LNCaP clone FGC (cell line): ENCODE measurements around the gene GALNT4.

Experiments
- DNase-seq: peaks from one replicate; pipeline ENCODE4 v3.0.0-alpha.2; 2011; ENCODE audit warnings: low read depth
- H3K4me3 ChIP-seq: 2 replicates; pipeline ENCODE4 v1.5.1; 2011; ENCODE audit warnings: mild to moderate bottlenecking, low read depth, low read length, control low read depth
- TF ChIP-seq, protein P1 (sequence below): IDR thresholded peaks from 2 replicates; pipeline ENCODE4 v1.5.1; 2012; ENCODE audit warnings: mild to moderate bottlenecking; ENCODE audit not compliant: control insufficient read depth, insufficient read depth; ENCODE audit errors: extremely low read depth

Gene GALNT4

DNA sequence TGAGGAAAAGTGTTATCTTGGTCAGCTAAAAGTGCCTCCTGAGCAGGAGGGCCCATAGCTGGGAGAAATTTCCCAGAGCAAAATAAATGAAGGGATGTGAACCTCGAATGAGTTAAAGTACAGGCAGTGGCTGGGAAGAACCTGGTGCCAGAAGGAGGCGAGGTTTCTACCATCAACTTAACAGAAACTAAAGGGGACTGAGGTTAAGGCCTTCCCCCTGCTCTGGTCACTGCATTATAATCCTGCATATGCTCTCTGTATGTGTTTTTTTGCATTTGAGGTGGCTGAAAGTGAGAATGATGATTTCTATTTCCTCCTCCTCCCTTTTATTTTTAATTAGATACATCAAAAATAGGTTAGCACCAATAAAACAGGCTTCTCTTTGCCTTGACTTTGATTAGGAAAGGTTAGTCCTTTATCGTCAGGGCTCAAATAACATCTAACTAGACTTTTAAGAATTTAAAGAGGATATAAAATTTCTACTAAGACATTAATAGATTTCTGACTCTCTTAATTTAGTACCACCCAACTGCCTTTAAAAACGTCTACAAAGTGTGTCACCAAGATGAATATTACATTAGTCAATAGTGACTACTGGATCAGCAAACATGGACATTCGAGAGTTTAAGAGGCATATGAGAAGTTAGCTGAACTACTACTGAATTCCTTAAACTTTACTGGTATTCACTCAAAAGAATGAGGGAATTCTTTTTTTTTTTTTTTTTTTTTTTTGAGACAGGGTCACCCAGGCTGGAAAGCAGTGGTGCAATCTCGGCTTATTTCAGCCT, 49.2 kb downstream of the GALNT4 start:
- TF ChIP-seq, protein P1, sequence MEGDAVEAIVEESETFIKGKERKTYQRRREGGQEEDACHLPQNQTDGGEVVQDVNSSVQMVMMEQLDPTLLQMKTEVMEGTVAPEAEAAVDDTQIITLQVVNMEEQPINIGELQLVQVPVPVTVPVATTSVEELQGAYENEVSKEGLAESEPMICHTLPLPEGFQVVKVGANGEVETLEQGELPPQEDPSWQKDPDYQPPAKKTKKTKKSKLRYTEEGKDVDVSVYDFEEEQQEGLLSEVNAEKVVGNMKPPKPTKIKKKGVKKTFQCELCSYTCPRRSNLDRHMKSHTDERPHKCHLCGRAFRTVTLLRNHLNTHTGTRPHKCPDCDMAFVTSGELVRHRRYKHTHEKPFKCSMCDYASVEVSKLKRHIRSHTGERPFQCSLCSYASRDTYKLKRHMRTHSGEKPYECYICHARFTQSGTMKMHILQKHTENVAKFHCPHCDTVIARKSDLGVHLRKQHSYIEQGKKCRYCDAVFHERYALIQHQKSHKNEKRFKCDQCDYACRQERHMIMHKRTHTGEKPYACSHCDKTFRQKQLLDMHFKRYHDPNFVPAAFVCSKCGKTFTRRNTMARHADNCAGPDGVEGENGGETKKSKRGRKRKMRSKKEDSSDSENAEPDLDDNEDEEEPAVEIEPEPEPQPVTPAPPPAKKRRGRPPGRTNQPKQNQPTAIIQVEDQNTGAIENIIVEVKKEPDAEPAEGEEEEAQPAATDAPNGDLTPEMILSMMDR, result no peak
- no peak for DNase-seq
- no peak overlapping the region for H3K4me3 ChIP-seq

DNA sequence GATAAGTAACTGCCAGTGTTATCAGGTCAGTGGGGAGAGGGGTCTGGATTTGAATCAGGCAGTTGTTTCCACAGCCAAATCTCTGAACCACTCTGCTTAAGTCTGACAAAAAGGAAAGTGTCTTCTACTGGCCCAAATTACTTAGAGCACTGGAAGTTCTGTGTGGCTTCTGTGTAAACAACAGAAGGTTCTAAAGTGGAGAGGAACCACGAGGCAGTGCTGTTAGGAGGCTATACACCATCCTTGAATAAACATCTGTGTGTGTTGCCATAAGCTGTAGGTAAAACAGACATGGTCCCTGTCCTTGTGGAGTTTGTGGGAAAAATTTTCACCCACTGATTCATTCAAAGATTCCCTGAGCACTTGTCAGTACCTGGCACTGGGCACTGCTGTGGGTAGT, 50.0 kb downstream of the GALNT4 start:
- no peak overlapping the region for H3K4me3 ChIP-seq
- DNase-seq, result no peak
- TF ChIP-seq, protein P1, result no peak
